HEK293 (cell line): ENCODE data around the gene TANC1.

Source experiments
- BCL6B ChIP-seq: fragments of 450-650 bp; formaldehyde crosslinking; IDR thresholded peaks from 2 replicates; pipeline ENCODE4 v1.5.1; 2017; ENCODE audit warnings: missing biosample characterization, missing genetic modification characterization
- GLIS2 ChIP-seq: fragments of 450-650 bp; formaldehyde crosslinking; IDR thresholded peaks from 2 replicates; pipeline ENCODE4 v1.5.1; 2016; ENCODE audit warnings: missing biosample characterization, missing genetic modification characterization
- HOXD13 ChIP-seq: sonication (generic); formaldehyde crosslinking; IDR thresholded peaks from 2 replicates; pipeline ENCODE4 v1.8.0; 2022; ENCODE audit warnings: missing genetic modification reagents, borderline replicate concordance
- KLF16 ChIP-seq: fragments of 450-650 bp; formaldehyde crosslinking; IDR thresholded peaks from 2 replicates; pipeline ENCODE4 v1.5.1; 2017; ENCODE audit warnings: missing biosample characterization, missing genetic modification characterization
- KLF17 ChIP-seq: fragments of 450-650 bp; formaldehyde crosslinking; IDR thresholded peaks from 2 replicates; pipeline ENCODE4 v1.5.1; 2016; ENCODE audit warnings: missing biosample characterization, missing genetic modification characterization
- KLF7 ChIP-seq: fragments of 450-650 bp; formaldehyde crosslinking; IDR thresholded peaks from 2 replicates; pipeline ENCODE4 v1.5.1; 2016; ENCODE audit warnings: missing biosample characterization, missing genetic modification characterization, borderline replicate concordance
- KLF9 ChIP-seq: fragments of 450-650 bp; formaldehyde crosslinking; IDR thresholded peaks from 2 replicates; pipeline ENCODE4 v1.5.1; 2016; ENCODE audit warnings: missing biosample characterization, missing genetic modification characterization, low read depth
- MEIS1 ChIP-seq: sonication (generic); formaldehyde crosslinking; IDR thresholded peaks from 2 replicates; pipeline ENCODE4 v1.8.1; 2022; ENCODE audit warnings: missing genetic modification reagents, mild to moderate bottlenecking, borderline replicate concordance
- PRDM6 ChIP-seq: fragments of 450-650 bp; formaldehyde crosslinking; IDR thresholded peaks from 2 replicates; pipeline ENCODE4 v1.5.1; 2017; ENCODE audit warnings: missing biosample characterization, missing genetic modification characterization
- SCRT1 ChIP-seq: fragments of 450-650 bp; formaldehyde crosslinking; IDR thresholded peaks from 2 replicates; pipeline ENCODE4 v1.5.1; 2016; ENCODE audit warnings: missing biosample characterization, missing genetic modification characterization, borderline replicate concordance
- SCRT2 ChIP-seq: fragments of 450-650 bp; formaldehyde crosslinking; IDR thresholded peaks from 2 replicates; pipeline ENCODE4 v1.5.1; 2016; ENCODE audit warnings: missing biosample characterization, missing genetic modification characterization
- ZBTB7A ChIP-seq: fragments of 450-650 bp; formaldehyde crosslinking; IDR thresholded peaks from 2 replicates; pipeline ENCODE4 v1.5.1; 2016; ENCODE audit warnings: low read depth, missing biosample characterization, missing genetic modification characterization
- ZFP41 ChIP-seq: fragments of 450-650 bp; formaldehyde crosslinking; IDR thresholded peaks from 2 replicates; pipeline ENCODE4 v1.5.1; 2016; ENCODE audit warnings: missing biosample characterization, missing genetic modification characterization, borderline replicate concordance
- ZNF155 ChIP-seq: fragments of 450-650 bp; formaldehyde crosslinking; IDR thresholded peaks from 2 replicates; pipeline ENCODE4 v1.5.1; 2016; ENCODE audit warnings: missing biosample characterization, missing genetic modification characterization
- ZNF221 ChIP-seq: fragments of 450-650 bp; formaldehyde crosslinking; IDR thresholded peaks from 2 replicates; pipeline ENCODE4 v1.5.1; 2017; ENCODE audit warnings: missing biosample characterization, missing genetic modification characterization, borderline replicate concordance
- ZNF266 ChIP-seq: fragments of 450-650 bp; formaldehyde crosslinking; IDR thresholded peaks from 2 replicates; pipeline ENCODE4 v1.5.1; 2016; ENCODE audit warnings: missing biosample characterization, missing genetic modification characterization, low read depth
- ZNF324 ChIP-seq: fragments of 450-650 bp; formaldehyde crosslinking; IDR thresholded peaks from 2 replicates; pipeline ENCODE4 v1.5.1; 2016; ENCODE audit warnings: missing biosample characterization, missing genetic modification characterization
- ZNF48 ChIP-seq: fragments of 450-650 bp; formaldehyde crosslinking; IDR thresholded peaks from 2 replicates; pipeline ENCODE4 v1.5.1; 2016; ENCODE audit warnings: missing biosample characterization, missing genetic modification characterization
- ZNF510 ChIP-seq: fragments of 450-650 bp; formaldehyde crosslinking; IDR thresholded peaks from 2 replicates; pipeline ENCODE4 v1.5.1; 2018; ENCODE audit warnings: mild to moderate bottlenecking, missing genetic modification characterization, missing biosample characterization; ENCODE audit not compliant: insufficient replicate concordance
- ZNF558 ChIP-seq: fragments of 450-650 bp; formaldehyde crosslinking; IDR thresholded peaks from 2 replicates; pipeline ENCODE4 v1.5.1; 2016; ENCODE audit warnings: missing biosample characterization, missing genetic modification characterization
- ZNF571 ChIP-seq: fragments of 450-650 bp; formaldehyde crosslinking; IDR thresholded peaks from 2 replicates; pipeline ENCODE4 v1.5.0; 2017; ENCODE audit warnings: missing biosample characterization, missing genetic modification characterization
- ZNF596 ChIP-seq: fragments of 450-650 bp; IDR thresholded peaks from 2 replicates; pipeline ENCODE4 v1.5.0; 2018; ENCODE audit warnings: missing biosample characterization, mild to moderate bottlenecking, missing genetic modification characterization, moderate library complexity
- ZNF626 ChIP-seq: fragments of 450-650 bp; sonication (Bioruptor Pico); formaldehyde crosslinking; IDR thresholded peaks from 2 replicates; pipeline ENCODE4 v1.5.1; 2018; ENCODE audit warnings: missing biosample characterization, missing genetic modification characterization, inconsistent platforms
- ZNF639 ChIP-seq: fragments of 450-650 bp; formaldehyde crosslinking; IDR thresholded peaks from 2 replicates; pipeline ENCODE4 v1.5.1; 2016; ENCODE audit warnings: missing biosample characterization, missing genetic modification characterization
- ZNF701 ChIP-seq: fragments of 450-650 bp; formaldehyde crosslinking; IDR thresholded peaks from 2 replicates; pipeline ENCODE4 v1.5.1; 2016; ENCODE audit warnings: missing biosample characterization, missing genetic modification characterization
- ZNF776 ChIP-seq: fragments of 450-650 bp; formaldehyde crosslinking; IDR thresholded peaks from 2 replicates; pipeline ENCODE4 v1.5.0; 2017; ENCODE audit warnings: missing biosample characterization, missing genetic modification characterization, borderline replicate concordance
- ZNF830 ChIP-seq: fragments of 450-650 bp; IDR thresholded peaks from 2 replicates; pipeline ENCODE4 v1.5.0; 2018; ENCODE audit warnings: missing biosample characterization, missing genetic modification characterization, low read depth, mild to moderate bottlenecking, moderate library complexity
- TF ChIP-seq, protein P1 (sequence below): fragments of 450-650 bp; formaldehyde crosslinking; IDR thresholded peaks from 2 replicates; pipeline ENCODE4 v1.5.1; 2017; ENCODE audit warnings: missing biosample characterization, missing genetic modification characterization
- TF ChIP-seq, protein P2 (sequence below): IDR thresholded peaks from 2 replicates; pipeline ENCODE4 v1.6.1; 2011; ENCODE audit warnings: mild to moderate bottlenecking, low read depth, low read length, borderline replicate concordance

The TANC1 gene

DNA sequence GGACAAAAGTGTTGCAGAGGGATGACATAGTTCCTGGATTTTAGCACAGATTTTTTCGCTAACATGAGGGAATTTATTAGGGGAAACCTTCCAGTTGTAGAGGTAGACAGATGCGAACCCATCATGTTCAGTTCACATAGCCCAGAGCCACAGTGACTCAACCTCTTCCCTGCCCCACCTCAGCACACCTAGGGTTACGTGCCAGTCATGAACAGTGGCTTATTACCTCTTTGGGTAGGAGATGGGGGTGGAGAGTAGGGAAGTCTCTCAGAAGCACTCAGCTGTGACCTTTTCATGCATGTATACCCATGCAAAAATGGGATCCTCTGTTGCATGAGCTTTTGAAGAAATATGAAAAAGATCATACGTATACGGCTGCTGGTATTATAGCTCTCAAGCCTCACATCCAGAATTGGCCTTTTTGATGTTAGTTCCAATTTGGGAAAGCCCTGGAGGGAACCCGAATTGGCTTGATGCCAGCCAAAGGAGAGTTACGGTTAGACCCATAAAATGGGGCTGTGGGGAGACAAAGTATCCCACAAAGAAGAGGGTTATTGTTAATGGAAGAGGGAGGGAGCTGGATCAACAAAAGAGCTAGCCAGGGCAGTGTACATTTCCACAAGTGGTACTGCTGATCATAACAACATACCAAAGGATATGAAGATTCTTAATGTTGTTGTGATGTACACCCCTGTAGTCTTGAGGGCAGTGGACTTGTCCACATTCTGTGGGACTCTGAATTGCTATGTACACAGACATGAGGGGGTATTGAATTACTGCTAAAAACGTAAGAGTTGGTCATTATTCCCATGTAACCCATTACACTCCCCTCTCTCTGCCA lies 4.9 kb downstream of the TANC1 start (continued):
- TF ChIP-seq BCL6B (tag by site-specific recombination) (0 out of 2 replicates have a peak, but pooled peaks have one; percentile 33), ZNF596 (tag by site-specific recombination) (peak; percentile 33; the same call in 1 of the 2 replicates), PRDM6 (tag by site-specific recombination) (peak; percentile 53), SCRT2 (peak; percentile 63; the same call in 1 of the 2 replicates), ZNF571 (tag by site-specific recombination) (no peak), KLF17 (tag by site-specific recombination) (0 out of 2 replicates have a peak, but pooled peaks have one; percentile 70), SCRT1 (tag by site-specific recombination) (no peak), ZNF776 (tag by site-specific recombination) (no peak), ZBTB7A (tag by site-specific recombination) (no peak), ZNF639 (peak; percentile 68; the same call in 1 of the 2 replicates), KLF16 (peak; percentile 75; the same call in 1 of the 2 replicates), MEIS1 (no peak), KLF7 (tag by site-specific recombination) (no peak), ZFP41 (tag by site-specific recombination) (no peak), ZNF324 (tag by site-specific recombination) (peak; percentile 85; the same call in 1 of the 2 replicates), ZNF626 (tag by site-specific recombination) (no peak), ZNF558 (peak; percentile 87; the same call in 1 of the 2 replicates), ZNF48 (tag by site-specific recombination) (no peak), ZNF830 (tag by site-specific recombination) (no peak), GLIS2 (no peak; the same call in 1 of the 2 replicates), ZNF221 (tag by site-specific recombination) (no peak), ZNF510 (tag by site-specific recombination) (no peak), ZNF266 (tag by site-specific recombination) (no peak), HOXD13 (no peak), KLF9 (tag by site-specific recombination) (no peak), ZNF701 (tag by site-specific recombination) (no peak), ZNF155 (no peak)
- TF ChIP-seq, protein P1, sequence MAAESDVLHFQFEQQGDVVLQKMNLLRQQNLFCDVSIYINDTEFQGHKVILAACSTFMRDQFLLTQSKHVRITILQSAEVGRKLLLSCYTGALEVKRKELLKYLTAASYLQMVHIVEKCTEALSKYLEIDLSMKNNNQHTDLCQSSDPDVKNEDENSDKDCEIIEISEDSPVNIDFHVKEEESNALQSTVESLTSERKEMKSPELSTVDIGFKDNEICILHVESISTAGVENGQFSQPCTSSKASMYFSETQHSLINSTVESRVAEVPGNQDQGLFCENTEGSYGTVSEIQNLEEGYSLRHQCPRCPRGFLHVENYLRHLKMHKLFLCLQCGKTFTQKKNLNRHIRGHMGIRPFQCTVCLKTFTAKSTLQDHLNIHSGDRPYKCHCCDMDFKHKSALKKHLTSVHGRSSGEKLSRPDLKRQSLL (tag by site-specific recombination): no peak; the same call in 1 of the 2 replicates
- TF ChIP-seq, protein P2, sequence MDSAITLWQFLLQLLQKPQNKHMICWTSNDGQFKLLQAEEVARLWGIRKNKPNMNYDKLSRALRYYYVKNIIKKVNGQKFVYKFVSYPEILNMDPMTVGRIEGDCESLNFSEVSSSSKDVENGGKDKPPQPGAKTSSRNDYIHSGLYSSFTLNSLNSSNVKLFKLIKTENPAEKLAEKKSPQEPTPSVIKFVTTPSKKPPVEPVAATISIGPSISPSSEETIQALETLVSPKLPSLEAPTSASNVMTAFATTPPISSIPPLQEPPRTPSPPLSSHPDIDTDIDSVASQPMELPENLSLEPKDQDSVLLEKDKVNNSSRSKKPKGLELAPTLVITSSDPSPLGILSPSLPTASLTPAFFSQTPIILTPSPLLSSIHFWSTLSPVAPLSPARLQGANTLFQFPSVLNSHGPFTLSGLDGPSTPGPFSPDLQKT: no peak
